HG03135 (cell line): ENCODE measurements around the gene CARS1.

Experiments used
- ATAC-seq: cut with Tn5 transposase; IDR thresholded peaks from one replicate; pipeline ENCODE4 v1.9.1; 2021; ENCODE audit warnings: mild to moderate bottlenecking, moderate library complexity; ENCODE audit not compliant: unreplicated experiment

The CARS1 gene

GRCh38 chr11:3010521-3011275 is 46.5 kb downstream of the CARS1 start:
- ATAC-seq = no peak

- no peak for ATAC-seq
Measured at GRCh38 chr11:3010004-3010403, 47.2 kb downstream of the CARS1 start.

GRCh38 chr11:3009481-3009880 is 47.7 kb downstream of the CARS1 start:
- no peak for ATAC-seq

GRCh38 chr11:3008746-3009336 is 48.4 kb downstream of the CARS1 start:
- no peak for ATAC-seq

- no peak for ATAC-seq
Measured at GRCh38 chr11:3007404-3008010, 49.7 kb downstream of the CARS1 start.

- ATAC-seq = no peak
Measured at GRCh38 chr11:3006505-3007260, 50.5 kb downstream of the CARS1 start.

- no peak for ATAC-seq
Measured at GRCh38 chr11:3004481-3004880, 52.7 kb downstream of the CARS1 start.

GRCh38 chr11:3003396-3004231 is 53.6 kb downstream of the CARS1 start:
- no peak for ATAC-seq

GRCh38 chr11:3002871-3003270 is 54.4 kb downstream of the CARS1 start:
- no peak for ATAC-seq

GRCh38 chr11:3002351-3002861 is 54.8 kb downstream of the CARS1 start:
- no peak for ATAC-seq

GRCh38 chr11:3001496-3001895 is 55.7 kb downstream of the CARS1 start:
- no peak for ATAC-seq

- ATAC-seq = no peak
Measured at GRCh38 chr11:3000032-3000961, 56.9 kb downstream of the CARS1 start.

- ATAC-seq = no peak
Measured at GRCh38 chr11:2999464-2999998, 57.7 kb downstream of the CARS1 start.

- ATAC-seq = no peak
Measured at GRCh38 chr11:2998073-2998850, 59.0 kb downstream of the CARS1 start.

GRCh38 chr11:2997406-2997805 is 59.8 kb downstream of the CARS1 start:
- no peak for ATAC-seq

GRCh38 chr11:2996976-2997375 is 60.2 kb downstream of the CARS1 start:
- no peak for ATAC-seq

- no peak for ATAC-seq
Measured at GRCh38 chr11:2995893-2996554, 61.2 kb downstream of the CARS1 start.

- no peak for ATAC-seq
Measured at GRCh38 chr11:2995031-2995561, 62.1 kb downstream of the CARS1 start.
